GM18517 (cell line): ENCODE measurements around the gene SVIL.
"Not testable (repeated sequence)": the region's sequence is repeated elsewhere in the genome, so short reads cannot be mapped to it uniquely, and the experiment has no call there.

Source experiments
- ATAC-seq: cut with Tn5 transposase; IDR thresholded peaks from one replicate; pipeline ENCODE4 v1.9.1; 2021; ENCODE audit warnings: mild to moderate bottlenecking, moderate library complexity; ENCODE audit not compliant: unreplicated experiment

SVIL gene

GRCh38 chr10:29493697-29494096, 141.1 kb downstream of the SVIL start:
- no peak for ATAC-seq

GRCh38 chr10:29492774-29493173, 142.0 kb downstream of the SVIL start:
- ATAC-seq, result no peak

- no peak for ATAC-seq
Observed at GRCh38 chr10:29491918-29492317, 142.9 kb downstream of the SVIL start.

GRCh38 chr10:29490781-29491280, 143.9 kb downstream of the SVIL start:
- not testable (repeated sequence) for ATAC-seq

- not testable (repeated sequence) for ATAC-seq
Observed at GRCh38 chr10:29488471-29488870, 146.3 kb downstream of the SVIL start.

- ATAC-seq, result not testable (repeated sequence)
Observed at GRCh38 chr10:29487884-29488266, 146.9 kb downstream of the SVIL start.

GRCh38 chr10:29487032-29487883, 147.5 kb downstream of the SVIL start:
- not testable (repeated sequence) for ATAC-seq

GRCh38 chr10:29486433-29486832, 148.3 kb downstream of the SVIL start:
- ATAC-seq, result no peak

- ATAC-seq, result not testable (repeated sequence)
Observed at GRCh38 chr10:29484677-29485076, 150.1 kb downstream of the SVIL start.

GRCh38 chr10:29482591-29483431, 152.0 kb downstream of the SVIL start:
- no peak for ATAC-seq

- ATAC-seq, result no peak
Observed at GRCh38 chr10:29481906-29482440, 152.8 kb downstream of the SVIL start.

- no peak for ATAC-seq
Observed at GRCh38 chr10:29479981-29480954, 154.5 kb downstream of the SVIL start.

- no peak for ATAC-seq
Observed at GRCh38 chr10:29479081-29479925, 155.5 kb downstream of the SVIL start.

GRCh38 chr10:29473406-29474100, 161.2 kb downstream of the SVIL start:
- ATAC-seq, result no peak

- no peak for ATAC-seq
Observed at GRCh38 chr10:29473087-29473356, 161.7 kb downstream of the SVIL start.

GRCh38 chr10:29472301-29473086, 162.3 kb downstream of the SVIL start:
- no peak for ATAC-seq

GRCh38 chr10:29471544-29471859, 163.3 kb downstream of the SVIL start:
- ATAC-seq, result no peak

GRCh38 chr10:29470843-29471543, 163.8 kb downstream of the SVIL start:
- no peak for ATAC-seq
